Measurements from ENCODE around the gene DPP6. TPM values are rescaled to one million over a fixed set of nuclear protein-coding genes. Genes with fewer than 3 reads are reported as not detected.

The DPP6 gene
- total RNA-seq, 1 donor from 2014 or later = 1.2 TPM

DNA sequence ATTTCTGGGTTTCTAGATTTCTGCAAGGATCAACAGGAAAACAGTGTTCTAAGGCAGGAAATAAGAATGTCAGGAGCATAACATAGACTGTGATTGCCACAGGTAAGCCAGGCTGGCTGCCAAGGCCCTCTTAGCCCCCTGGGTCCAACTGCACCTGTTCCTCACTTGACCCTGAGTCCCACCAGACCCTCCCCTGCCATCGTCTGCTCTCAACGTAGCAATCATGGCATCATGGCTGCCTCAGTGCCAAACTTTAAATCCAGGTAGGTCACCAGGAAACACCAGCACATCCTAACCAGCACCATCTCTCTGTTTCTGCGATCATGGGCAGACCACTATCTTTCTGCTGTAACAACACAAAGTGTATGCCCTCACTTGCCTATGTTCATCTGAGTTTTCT, 683.6 kb downstream of the DPP6 start:
- TF ChIP-seq, protein P1, sequence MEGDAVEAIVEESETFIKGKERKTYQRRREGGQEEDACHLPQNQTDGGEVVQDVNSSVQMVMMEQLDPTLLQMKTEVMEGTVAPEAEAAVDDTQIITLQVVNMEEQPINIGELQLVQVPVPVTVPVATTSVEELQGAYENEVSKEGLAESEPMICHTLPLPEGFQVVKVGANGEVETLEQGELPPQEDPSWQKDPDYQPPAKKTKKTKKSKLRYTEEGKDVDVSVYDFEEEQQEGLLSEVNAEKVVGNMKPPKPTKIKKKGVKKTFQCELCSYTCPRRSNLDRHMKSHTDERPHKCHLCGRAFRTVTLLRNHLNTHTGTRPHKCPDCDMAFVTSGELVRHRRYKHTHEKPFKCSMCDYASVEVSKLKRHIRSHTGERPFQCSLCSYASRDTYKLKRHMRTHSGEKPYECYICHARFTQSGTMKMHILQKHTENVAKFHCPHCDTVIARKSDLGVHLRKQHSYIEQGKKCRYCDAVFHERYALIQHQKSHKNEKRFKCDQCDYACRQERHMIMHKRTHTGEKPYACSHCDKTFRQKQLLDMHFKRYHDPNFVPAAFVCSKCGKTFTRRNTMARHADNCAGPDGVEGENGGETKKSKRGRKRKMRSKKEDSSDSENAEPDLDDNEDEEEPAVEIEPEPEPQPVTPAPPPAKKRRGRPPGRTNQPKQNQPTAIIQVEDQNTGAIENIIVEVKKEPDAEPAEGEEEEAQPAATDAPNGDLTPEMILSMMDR (conservative IDR thresholded peaks at IDR 0.05; ENCODE audit: low read depth, low read length) = no peak
- no peak overlapping the region for H3K4me3 ChIP-seq (ENCODE audit: low read depth, low read length)
- no peak for DNase-seq (ENCODE audit: low read depth)

DNA sequence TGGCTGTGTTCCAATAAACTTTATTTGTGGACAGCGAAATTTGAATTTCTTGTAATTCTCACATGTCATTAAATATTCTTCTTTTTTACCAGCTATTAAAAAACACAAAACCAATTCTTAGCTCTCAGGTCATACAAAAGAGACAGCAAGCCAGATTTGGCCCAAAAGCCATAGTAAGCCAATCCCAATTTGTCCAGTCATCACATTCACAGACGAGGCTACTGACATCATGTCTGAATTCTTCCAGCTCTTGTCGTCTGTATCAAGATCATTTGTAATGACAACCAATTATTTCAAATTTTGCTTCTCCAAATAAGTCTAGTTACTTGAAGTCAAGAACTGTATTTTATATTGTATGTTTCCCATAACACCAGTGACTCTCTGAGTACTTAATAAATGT, 684.2 kb downstream of the DPP6 start:
- H3K4me3 ChIP-seq (ENCODE audit: low read depth, low read length) = no peak overlapping the region
- no peak for DNase-seq (ENCODE audit: low read depth)
- TF ChIP-seq, protein P1 (conservative IDR thresholded peaks at IDR 0.05; ENCODE audit: low read depth, low read length) = no peak

DNA sequence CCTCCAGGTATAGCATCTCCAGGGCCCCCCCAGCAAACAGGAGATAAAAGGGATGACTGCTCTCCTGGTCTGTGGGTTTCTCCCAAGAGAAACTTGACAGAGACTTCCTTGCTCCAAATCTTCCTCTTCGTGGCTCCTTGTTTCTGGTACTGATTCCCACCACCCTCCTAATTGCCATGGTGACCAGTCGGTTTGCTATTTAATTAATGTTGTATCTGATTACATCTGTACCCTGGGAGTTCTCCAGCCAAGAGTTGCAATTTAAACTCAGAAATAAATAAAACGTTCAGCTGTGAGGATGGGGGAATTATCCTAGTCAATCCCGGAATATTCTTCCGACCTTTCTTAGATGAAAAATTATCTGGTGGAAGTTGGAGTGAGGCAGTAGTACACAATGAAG, 686.0 kb downstream of the DPP6 start:
- TF ChIP-seq, protein P1 (conservative IDR thresholded peaks at IDR 0.05; ENCODE audit: low read depth, low read length) = no peak
- no peak for DNase-seq (ENCODE audit: low read depth)

DNA sequence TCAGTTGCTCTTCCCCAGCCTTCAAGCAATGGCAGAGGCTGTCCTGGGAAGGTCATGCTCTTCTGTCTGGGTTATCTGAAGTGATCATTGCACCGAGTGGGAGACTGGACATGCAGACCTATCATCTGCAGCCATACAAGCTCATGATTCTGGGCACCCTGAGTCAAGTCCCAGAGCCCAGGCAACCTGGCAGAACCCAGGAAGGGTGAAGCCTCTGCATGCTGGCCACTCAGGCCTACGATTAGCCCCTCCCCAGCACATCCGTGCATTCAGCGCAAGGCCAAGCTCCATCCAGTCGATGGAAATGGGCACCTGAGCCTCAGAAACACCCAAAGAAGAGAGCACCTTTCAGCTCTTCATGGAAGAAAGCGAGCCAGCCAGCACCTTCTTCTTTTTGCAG, 688.9 kb downstream of the DPP6 start:
- TF ChIP-seq, protein P1 (conservative IDR thresholded peaks at IDR 0.05; ENCODE audit: low read depth, low read length) = no peak
- DNase-seq (ENCODE audit: low read depth) = no peak
- no peak overlapping the region for H3K4me3 ChIP-seq (ENCODE audit: low read depth, low read length)

More for the DNA sequence above, 686.0 kb downstream of the DPP6 start:
- H3K4me3 ChIP-seq (ENCODE audit: low read depth, low read length) = no peak overlapping the region

DNA sequence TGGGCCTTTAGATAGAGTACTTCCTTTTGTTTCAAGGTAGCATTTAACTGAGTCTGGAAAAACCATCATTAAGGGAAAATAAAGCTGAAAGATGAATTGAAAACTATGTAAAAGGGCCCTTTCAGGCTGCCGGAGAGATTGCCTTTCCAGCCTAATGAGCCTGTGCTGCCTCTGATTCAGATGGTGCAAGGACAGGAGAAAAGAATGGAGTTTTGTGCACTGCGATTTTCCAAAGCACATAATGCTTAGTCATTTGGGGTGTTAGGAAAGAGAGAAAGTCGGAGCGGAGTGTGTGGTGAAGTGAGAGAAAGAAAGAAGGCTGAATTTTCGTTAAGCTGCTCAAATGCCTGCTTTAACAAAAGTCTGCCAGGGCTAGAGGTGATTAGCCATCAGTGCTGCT, 691.0 kb downstream of the DPP6 start:
- H3K4me3 ChIP-seq (ENCODE audit: low read depth, low read length) = no peak overlapping the region
- TF ChIP-seq, protein P1 (conservative IDR thresholded peaks at IDR 0.05; ENCODE audit: low read depth, low read length) = no peak
- no peak for DNase-seq (ENCODE audit: low read depth)

DNA sequence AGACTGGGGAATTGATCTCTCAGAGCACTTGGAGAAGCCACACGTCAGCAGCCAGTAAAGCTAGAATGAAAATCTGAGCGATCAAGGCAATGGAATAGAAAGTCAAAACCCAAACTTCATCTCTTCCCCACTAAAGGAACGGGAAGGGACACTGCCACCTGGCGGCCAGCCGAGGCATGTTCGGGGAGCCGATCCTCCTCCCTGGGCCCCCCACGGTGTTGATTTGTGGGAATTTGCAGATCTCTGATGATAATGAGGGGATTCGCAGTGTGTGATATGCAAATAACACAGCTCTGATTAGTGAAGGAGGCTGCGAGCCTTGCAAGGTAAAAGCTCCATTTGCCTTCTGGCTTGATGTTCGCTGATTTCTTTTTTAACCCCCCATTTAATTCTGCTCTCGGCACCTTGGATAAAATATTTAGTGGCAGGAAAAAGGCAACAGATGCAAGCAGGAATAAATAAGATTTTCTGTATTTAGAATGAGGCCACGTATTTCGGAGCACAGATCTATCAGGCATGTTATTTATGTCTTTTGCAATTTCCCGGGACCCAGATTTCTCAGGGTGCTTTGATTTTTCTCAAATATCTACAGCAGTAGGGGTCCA, 692.2 kb downstream of the DPP6 start:
- no peak overlapping the region for H3K4me3 ChIP-seq (ENCODE audit: low read depth, low read length)
- TF ChIP-seq, protein P1 (conservative IDR thresholded peaks at IDR 0.05; ENCODE audit: low read depth, low read length) = peak; percentile 66
- DNase-seq (ENCODE audit: low read depth) = no peak

DNA sequence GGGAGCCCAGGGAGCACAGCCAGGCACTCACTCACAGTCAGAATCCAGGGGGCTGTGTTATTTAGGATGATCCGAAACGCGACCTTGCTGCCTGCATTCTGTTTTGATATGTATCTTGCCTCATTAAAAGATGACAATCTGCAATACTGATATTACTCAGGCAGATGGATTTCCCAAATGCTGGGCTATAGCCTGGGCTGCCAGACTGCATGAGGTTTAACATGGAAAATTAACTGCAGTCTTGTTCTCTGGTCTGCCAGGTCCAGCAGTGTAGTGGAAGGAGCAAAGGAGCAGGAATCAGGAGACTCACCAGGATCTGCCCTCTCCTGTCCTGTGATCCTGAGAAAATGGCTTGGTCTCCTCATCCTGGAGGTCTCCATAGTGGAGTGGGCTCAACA, 692.7 kb downstream of the DPP6 start:
- TF ChIP-seq, protein P1 (conservative IDR thresholded peaks at IDR 0.05; ENCODE audit: low read depth, low read length) = no peak
- no peak overlapping the region for H3K4me3 ChIP-seq (ENCODE audit: low read depth, low read length)
- DNase-seq (ENCODE audit: low read depth) = no peak
